GM18907 (cell line): ENCODE measurements around the gene PDX1.
"Not testable (repeated sequence)": the region's sequence is repeated elsewhere in the genome, so short reads cannot be mapped to it uniquely, and the experiment has no call there.

ENCODE experiments used
- ATAC-seq: cut with Tn5 transposase; IDR thresholded peaks from one replicate; pipeline ENCODE4 v1.9.1; 2021; ENCODE audit warnings: mild to moderate bottlenecking, moderate library complexity; ENCODE audit not compliant: unreplicated experiment

The PDX1 gene

DNA sequence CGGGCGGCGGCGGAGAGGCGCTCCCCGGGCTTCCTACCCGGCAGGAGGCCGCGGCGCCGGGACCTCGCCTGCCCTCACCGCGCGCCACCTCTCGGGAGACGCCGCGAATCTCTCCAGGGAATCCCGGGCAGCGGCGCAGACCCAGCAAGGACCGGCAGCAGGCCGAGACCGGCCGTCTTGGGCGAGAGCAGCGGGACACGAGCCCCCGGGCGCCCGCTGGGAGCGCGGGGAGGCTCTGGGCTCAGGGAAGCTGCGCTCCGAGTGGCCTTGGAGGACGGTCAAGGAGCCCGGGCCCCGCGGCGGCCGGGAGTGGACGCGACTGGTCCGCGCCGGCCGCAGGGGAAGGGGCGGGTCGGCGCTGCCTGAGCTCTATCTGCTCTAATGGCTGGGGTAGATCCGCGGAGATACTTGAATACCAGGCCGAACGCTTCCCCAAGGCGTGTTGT, 34.6 kb downstream of the PDX1 start:
- ATAC-seq: peak; percentile 33

- no peak for ATAC-seq
These were observed 35.3 kb downstream of the PDX1 start for GRCh38 chr13:27955014-27955591.

- no peak for ATAC-seq
These were observed 36.9 kb downstream of the PDX1 start for GRCh38 chr13:27956576-27957300.

GRCh38 chr13:27959976-27960361, 40.2 kb downstream of the PDX1 start:
- no peak for ATAC-seq

DNA sequence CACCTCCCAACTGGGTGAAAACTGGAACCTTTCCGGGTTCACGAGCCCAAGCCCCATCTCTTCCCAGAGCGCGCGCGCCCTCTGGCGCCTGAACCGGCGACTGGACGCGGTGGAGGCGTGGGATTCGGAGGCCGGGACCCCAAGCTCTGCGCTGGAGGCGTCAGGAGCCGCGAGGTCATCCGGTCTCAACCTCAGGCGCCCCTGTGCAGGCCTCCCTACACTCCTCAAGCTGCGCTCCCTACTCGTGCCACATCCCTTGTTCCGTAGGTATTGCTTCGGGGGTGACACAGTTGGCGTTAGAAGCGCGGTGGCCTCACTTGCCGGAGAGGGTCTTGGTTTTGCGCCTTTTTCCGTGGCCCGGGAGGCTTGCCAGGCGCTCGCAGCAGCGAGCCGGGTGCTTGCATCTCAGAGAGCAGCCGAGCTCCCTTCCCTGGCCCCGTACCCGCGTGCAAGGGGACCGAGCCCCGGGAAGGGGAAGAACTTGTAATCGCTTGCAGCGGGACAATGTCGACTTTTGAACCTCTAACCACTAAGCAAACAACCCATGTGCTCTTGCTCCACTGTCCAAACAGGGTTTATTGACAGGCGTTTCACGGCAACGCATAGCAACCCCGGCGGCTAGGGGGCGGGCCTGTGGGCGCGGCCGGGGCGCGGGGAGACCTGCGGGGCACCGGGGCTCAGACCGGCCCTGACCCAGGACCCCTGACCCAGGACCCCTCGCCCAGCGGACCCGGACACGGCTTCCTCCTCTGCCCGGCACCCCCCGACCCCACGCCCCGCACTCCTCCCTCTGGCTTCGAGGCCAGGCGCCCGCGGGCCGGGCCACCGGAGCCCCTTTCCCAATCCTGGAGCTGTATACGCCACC, 40.8 kb downstream of the PDX1 start:
- peak; percentile 43 for ATAC-seq

GRCh38 chr13:27961227-27962085, 41.7 kb downstream of the PDX1 start:
- ATAC-seq: no peak

DNA sequence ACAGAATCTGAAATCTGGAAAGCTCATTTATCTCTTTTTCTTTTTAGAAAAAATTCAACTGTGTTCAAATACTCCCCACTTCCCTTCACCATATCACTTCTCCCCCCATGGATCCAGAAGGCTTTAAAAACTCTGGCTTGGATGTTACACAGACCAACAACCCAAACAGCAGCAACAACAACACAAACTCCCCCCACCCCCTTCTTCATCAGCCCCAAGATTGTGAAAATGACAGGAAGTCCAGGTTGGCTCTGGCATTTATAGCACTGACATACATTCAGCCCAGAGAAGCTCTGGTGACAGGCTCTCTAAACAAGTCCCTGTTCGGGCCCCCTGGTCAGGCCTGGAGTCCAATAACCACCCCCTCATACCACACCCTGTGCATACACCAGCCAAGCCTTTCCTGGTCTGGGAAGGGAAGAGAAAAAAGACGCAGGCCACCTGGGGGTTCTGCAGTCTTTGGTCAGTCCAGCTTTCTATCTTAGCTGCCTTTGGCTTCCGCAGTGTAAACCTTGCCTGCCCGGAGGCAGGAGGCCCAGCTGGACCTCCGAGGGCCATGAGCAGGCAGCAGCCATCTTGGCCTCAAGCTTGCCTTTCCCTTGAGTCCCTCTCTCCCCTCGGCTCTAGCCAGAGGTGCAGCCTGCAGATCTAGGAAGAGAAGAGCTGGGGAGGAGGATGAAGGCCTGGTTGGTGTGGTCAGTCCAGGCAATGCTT, 42.5 kb downstream of the PDX1 start:
- ATAC-seq: no peak

GRCh38 chr13:27962982-27963381, 43.2 kb downstream of the PDX1 start:
- no peak for ATAC-seq

- no peak for ATAC-seq
These were observed 43.7 kb downstream of the PDX1 start for GRCh38 chr13:27963491-27963890.

- ATAC-seq: not testable (repeated sequence)
These were observed 44.4 kb downstream of the PDX1 start for GRCh38 chr13:27964206-27964605.

GRCh38 chr13:27964741-27965323, 45.0 kb downstream of the PDX1 start:
- ATAC-seq: no peak

GRCh38 chr13:27965343-27965739, 45.5 kb downstream of the PDX1 start:
- ATAC-seq: no peak

- no peak for ATAC-seq
These were observed 46.2 kb downstream of the PDX1 start for GRCh38 chr13:27965740-27966640.

DNA sequence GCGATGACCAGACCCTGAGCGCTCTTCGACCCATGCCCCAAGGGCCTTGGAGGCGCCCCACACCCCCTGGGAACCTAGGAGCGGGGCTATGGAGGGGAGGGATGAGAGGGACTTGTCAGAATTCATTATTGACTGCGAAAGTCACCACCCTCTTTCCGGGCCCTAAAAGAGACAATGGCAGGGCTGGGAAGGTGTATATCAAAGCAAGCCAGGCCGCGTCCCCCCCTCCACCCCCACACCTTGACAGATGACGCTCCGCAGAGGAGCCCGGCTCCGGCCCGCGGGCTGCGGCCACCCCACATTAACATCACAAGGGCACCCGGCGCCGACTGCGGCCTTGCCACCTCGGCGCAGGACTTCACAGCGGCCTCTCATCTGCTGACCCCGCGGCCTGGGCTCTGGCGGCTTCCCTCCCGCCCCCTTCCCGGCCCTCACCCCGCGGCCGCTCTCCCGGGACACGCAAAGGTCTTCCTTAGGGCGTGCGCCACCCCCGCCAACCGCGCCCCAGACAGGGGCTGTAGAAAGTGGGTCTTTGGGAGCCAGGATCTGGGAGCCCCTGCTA, 46.9 kb downstream of the PDX1 start:
- no peak for ATAC-seq

GRCh38 chr13:27967203-27967735, 47.5 kb downstream of the PDX1 start:
- ATAC-seq: no peak

GRCh38 chr13:27967736-27968315, 48.0 kb downstream of the PDX1 start:
- no peak for ATAC-seq

GRCh38 chr13:27968316-27969081, 48.7 kb downstream of the PDX1 start:
- no peak for ATAC-seq
